Measurements from ENCODE around the gene RAB20.

DNA sequence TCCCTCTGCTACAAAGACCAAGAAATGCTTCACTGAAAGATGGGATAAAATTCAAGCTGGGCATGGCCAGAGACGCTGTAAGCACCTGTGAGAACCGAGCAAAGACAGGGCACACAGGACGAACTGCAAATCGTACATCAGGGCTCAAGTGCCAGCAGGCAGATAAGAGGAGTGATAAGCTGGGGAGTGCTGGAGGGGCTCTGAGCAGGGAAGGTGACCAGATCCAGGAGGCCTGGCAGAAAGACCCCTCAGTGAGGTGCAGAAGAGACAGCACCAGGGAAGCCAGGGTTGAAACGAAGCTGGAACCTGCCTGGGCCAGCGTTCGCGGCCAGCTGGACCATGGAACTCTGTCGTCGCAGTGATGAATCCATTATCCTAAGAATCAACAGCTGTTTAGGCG lies 10.2 kb downstream of the RAB20 start:
- no peak for TF ChIP-seq EZH2 (IDR thresholded peaks at IDR 0.05; ENCODE audit: insufficient read depth, poor library complexity, severe bottlenecking)
- TF ChIP-seq EZH2phosphoT487 (IDR thresholded peaks at IDR 0.05; ENCODE audit: insufficient read depth, low read depth) = no peak
